Measurements from ENCODE around the gene NDUFC1.

- TF ChIP-seq SMAD3 (CRISPR knock-in tag; IDR thresholded peaks at IDR 0.05; ENCODE audit: borderline replicate concordance) = no peak
- no peak for TF ChIP-seq CTCF (IDR thresholded peaks at IDR 0.05)
- TF ChIP-seq FOXJ3 (CRISPR knock-in tag; IDR thresholded peaks at IDR 0.05; ENCODE audit: borderline replicate concordance) = no peak
- no peak for TF ChIP-seq GABPB1 (CRISPR knock-in tag; IDR thresholded peaks at IDR 0.05)
- no peak for TF ChIP-seq MAX (CRISPR knock-in tag; IDR thresholded peaks at IDR 0.05)
- no peak for TF ChIP-seq JAZF1 (CRISPR knock-in tag; IDR thresholded peaks at IDR 0.05)
- TF ChIP-seq ZNF512 (CRISPR knock-in tag; IDR thresholded peaks at IDR 0.05; ENCODE audit: borderline replicate concordance) = no peak
- no peak for TF ChIP-seq RELA (CRISPR knock-in tag; IDR thresholded peaks at IDR 0.05; ENCODE audit: borderline replicate concordance)
- TF ChIP-seq IRF2 (CRISPR knock-in tag; IDR thresholded peaks at IDR 0.05; ENCODE audit: borderline replicate concordance, low read depth) = no peak
- TF ChIP-seq NR2C2 (CRISPR knock-in tag; IDR thresholded peaks at IDR 0.05) = no peak
- no peak for TF ChIP-seq ZNF532 (CRISPR knock-in tag; IDR thresholded peaks at IDR 0.05; ENCODE audit: borderline replicate concordance)
- TF ChIP-seq ELF4 (CRISPR knock-in tag; IDR thresholded peaks at IDR 0.05; ENCODE audit: low read depth) = no peak
These were observed 56.7 kb downstream of the NDUFC1 start for GRCh38 chr4:139245590-139245989.

All from WTC11 (cell line).